OCI-LY3 (cell line): Measurements from ENCODE around the gene HBE1.

Source experiments
- H2AFZ ChIP-seq: fragments of 200-600, 300-600 bp; shearing (Covaris generic); 2 replicates; pipeline ENCODE4 v1.6.0; 2014; ENCODE audit warnings: antibody characterized with exemption, low read depth, low read length
- H3K27ac ChIP-seq: fragments of 200-600, 300-600 bp; sonication (generic); 2 replicates; pipeline ENCODE4 v1.5.1; 2014; ENCODE audit warnings: mild to moderate bottlenecking, low read length, moderate library complexity, mixed read lengths
- H3K27me3 ChIP-seq: fragments of 200-600, 300-600 bp; sonication (generic); 2 replicates; pipeline ENCODE4 v1.6.1; 2014; ENCODE audit warnings: low read depth, low read length, mixed read lengths
- H3K36me3 ChIP-seq: fragments of 200-600, 300-600 bp; sonication (generic); replicated peaks from 2 replicates; pipeline ENCODE3; 2014; ENCODE audit warnings: low read depth, low read length, mixed read lengths
- H3K4me1 ChIP-seq: fragments of 300-600, 200-600 bp; sonication (generic); 2 replicates; pipeline ENCODE4 v1.6.1; 2014; ENCODE audit warnings: low read length, mixed read lengths
- H3K4me2 ChIP-seq: fragments of 200-600, 300-600 bp; sonication (generic); 2 replicates; pipeline ENCODE4 v1.6.1; 2014; ENCODE audit warnings: low read length, mixed read lengths
- H3K4me3 ChIP-seq: fragments of 300-600, 200-600 bp; sonication (generic); 2 replicates; pipeline ENCODE4 v1.5.1; 2014; ENCODE audit warnings: antibody characterized with exemption, mild to moderate bottlenecking, low read length, moderate library complexity
- H3K79me2 ChIP-seq: fragments of 300-600, 200-600 bp; shearing (Covaris generic); 2 replicates; pipeline ENCODE4 v1.6.1; 2014; ENCODE audit warnings: mild to moderate bottlenecking, low read length, mixed read lengths
- H3K9ac ChIP-seq: fragments of 300-600, 200-600 bp; shearing (Covaris generic); 2 replicates; pipeline ENCODE4 v1.6.0; 2014; ENCODE audit warnings: mild to moderate bottlenecking, low read length, moderate library complexity
- H3K9me3 ChIP-seq: fragments of 200-600, 300-600 bp; shearing (Covaris generic); 2 replicates; pipeline ENCODE4 v1.6.1; 2014; ENCODE audit warnings: low read length, mixed read lengths; ENCODE audit not compliant: insufficient read depth
- H4K20me1 ChIP-seq: fragments of 200-600, 300-600 bp; sonication (generic); 2 replicates; pipeline ENCODE4 v1.6.1; 2016; ENCODE audit warnings: low read length, mixed read lengths; ENCODE audit not compliant: insufficient read depth
- EZH2phosphoT487 ChIP-seq: fragments of 200-600 bp; shearing (Covaris generic); IDR thresholded peaks from 2 replicates; pipeline ENCODE4 v1.6.1; 2018; ENCODE audit warnings: antibody characterized with exemption, mixed run types, low read depth
- TF ChIP-seq, protein P1 (sequence below): fragments of 200-600, 300-600 bp; sonication (generic); IDR thresholded peaks from 2 replicates; pipeline ENCODE4 v1.5.1; 2014; ENCODE audit warnings: antibody characterized with exemption, low read length, low read depth

The HBE1 gene

DNA sequence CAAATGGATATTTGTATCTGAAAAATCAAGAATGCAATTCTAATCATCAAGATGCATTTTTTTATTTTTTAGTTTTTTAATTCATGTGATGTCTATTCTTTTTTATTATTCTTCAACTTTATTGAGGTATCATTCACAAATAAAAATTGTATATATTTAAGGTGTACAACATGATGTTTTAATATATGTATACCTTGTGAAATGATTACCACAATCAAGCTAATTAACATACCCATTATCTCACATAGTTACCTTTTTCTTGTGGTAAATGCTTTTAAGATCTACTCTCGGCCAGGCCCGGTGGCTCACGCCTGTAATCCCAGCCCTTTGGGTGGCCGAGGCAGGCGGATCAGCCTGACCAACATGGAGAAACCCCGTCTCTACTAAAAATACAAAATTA is 46.6 kb downstream of the HBE1 start:
- Histone ChIP-seq H3K9ac (no peak overlapping the region), H3K9me3 (no peaks in the 10 kb centered on the region), H4K20me1 (no peaks in the 10 kb centered on the region), H3K4me1 (no peaks in the 10 kb centered on the region), H3K4me2 (no peak overlapping the region), H2AFZ (no peak overlapping the region), H3K4me3 (no peak overlapping the region), H3K27ac (no peak overlapping the region), H3K27me3 (no peaks in the 10 kb centered on the region), H3K79me2 (no peaks in the 10 kb centered on the region), H3K36me3 (no peaks in the 10 kb centered on the region)
- TF ChIP-seq, protein P1, sequence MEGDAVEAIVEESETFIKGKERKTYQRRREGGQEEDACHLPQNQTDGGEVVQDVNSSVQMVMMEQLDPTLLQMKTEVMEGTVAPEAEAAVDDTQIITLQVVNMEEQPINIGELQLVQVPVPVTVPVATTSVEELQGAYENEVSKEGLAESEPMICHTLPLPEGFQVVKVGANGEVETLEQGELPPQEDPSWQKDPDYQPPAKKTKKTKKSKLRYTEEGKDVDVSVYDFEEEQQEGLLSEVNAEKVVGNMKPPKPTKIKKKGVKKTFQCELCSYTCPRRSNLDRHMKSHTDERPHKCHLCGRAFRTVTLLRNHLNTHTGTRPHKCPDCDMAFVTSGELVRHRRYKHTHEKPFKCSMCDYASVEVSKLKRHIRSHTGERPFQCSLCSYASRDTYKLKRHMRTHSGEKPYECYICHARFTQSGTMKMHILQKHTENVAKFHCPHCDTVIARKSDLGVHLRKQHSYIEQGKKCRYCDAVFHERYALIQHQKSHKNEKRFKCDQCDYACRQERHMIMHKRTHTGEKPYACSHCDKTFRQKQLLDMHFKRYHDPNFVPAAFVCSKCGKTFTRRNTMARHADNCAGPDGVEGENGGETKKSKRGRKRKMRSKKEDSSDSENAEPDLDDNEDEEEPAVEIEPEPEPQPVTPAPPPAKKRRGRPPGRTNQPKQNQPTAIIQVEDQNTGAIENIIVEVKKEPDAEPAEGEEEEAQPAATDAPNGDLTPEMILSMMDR = no peak
- no peak for TF ChIP-seq EZH2phosphoT487
